HCT116 (cell line): ENCODE measurements around the gene PRMT9. TPM values are rescaled to one million over a fixed set of nuclear protein-coding genes. Genes with fewer than 3 reads are reported as not detected.

Experiments used
- ATAC-seq: fragments of 200-7000 bp; cut with Tn5 transposase; 2 replicates; pipeline ENCODE4 v1.9.1; 2020; ENCODE audit warnings: mild to moderate bottlenecking, moderate library complexity
- BruUV-seq: library from RNA; stranded (reverse); fragments of 400-500 nt; replicated peaks from 2 replicates; lab custom pipeline; 2021; lab: Mats Ljungman, UMichigan
- CTCF ChIA-PET: fragments of 300-600 bp; sonication (Branson Sonifier 250); formaldehyde crosslinking; loops from one replicate; lab custom pipeline; 2021; ENCODE audit warnings: antibody characterized with exemption; lab: Charles Lee
- POLR2A ChIA-PET: fragments of 300-600, 350-600 bp; sonication (Branson Sonifier 250); formaldehyde crosslinking; loops from one replicate; lab custom pipeline; 2021; ENCODE audit warnings: antibody characterized with exemption; lab: Charles Lee
- RAD21 ChIA-PET, 2 experiments: fragments of 300-600 bp; sonication (Branson Sonifier 250); formaldehyde crosslinking; loops; one replicate each; lab custom pipeline; 2023; ENCODE audit warnings: low total read pairs in 2 of 2; ENCODE audit not compliant: uncharacterized antibody in 2 of 2, unreplicated experiment in 2 of 2, low non-redundant PET in 1 of 2; lab: Charles Lee
- DNase-seq: peaks from one replicate; pipeline ENCODE4 v3.0.0-alpha.2; 2010; ENCODE audit warnings: low read depth, low spot score
- H2AFZ ChIP-seq: fragments of 200-600 bp; shearing (Covaris generic), sonication (generic); 2 replicates; pipeline ENCODE4 v1.6.1; 2017; ENCODE audit warnings: low read depth, mixed run types, mixed read lengths, antibody characterized with exemption, low read length; ENCODE audit not compliant: poor library complexity, severe bottlenecking
- H3K27ac ChIP-seq: 2 replicates; pipeline ENCODE4 v1.5.1; 2012; ENCODE audit warnings: low read depth, low read length
- H3K27me3 ChIP-seq: fragments of 200-600 bp; sonication (generic); 2 replicates; pipeline ENCODE4 v1.6.1; 2016; ENCODE audit warnings: mixed run types, low read length, mixed read lengths; ENCODE audit not compliant: insufficient read depth
- H3K36me3 ChIP-seq, 2 experiments: fragments of 200-500 bp in 1 of 2; fragments of 200-600 bp in 1 of 2; sonication (Bioruptor generic) in 1 of 2; sonication (generic) in 1 of 2; 2 replicates each; pipeline versions ENCODE4 v1.5.1 to v1.6.1; 2014 to 2016; ENCODE audit warnings: low read length in 2 of 2, inconsistent platforms in 1 of 2, mixed read lengths in 1 of 2, mixed run types in 1 of 2; ENCODE audit not compliant: insufficient read depth in 2 of 2, control insufficient read depth in 1 of 2
- H3K4me1 ChIP-seq, 2 experiments: fragments of 200-600 bp in 1 of 2; sonication (generic) in 1 of 2; 2 replicates each; pipeline versions ENCODE4 v1.5.1 to v1.6.1; 2012 to 2017; ENCODE audit warnings: low read length in 2 of 2, inconsistent platforms in 1 of 2, mild to moderate bottlenecking in 1 of 2, mixed read lengths in 1 of 2, mixed run types in 1 of 2, moderate library complexity in 1 of 2; ENCODE audit not compliant: insufficient read depth in 2 of 2, control insufficient read depth in 1 of 2
- H3K4me2 ChIP-seq: fragments of 200-600 bp; sonication (generic); 2 replicates; pipeline ENCODE4 v1.6.1; 2017; ENCODE audit warnings: mixed run types, low read length, mixed read lengths
- H3K4me3 ChIP-seq, 2 experiments: fragments of 200-600 bp in 1 of 2; sonication (generic) in 1 of 2; replicated peaks in 1 of 2; 2 replicates each; pipeline ENCODE4 v1.5.1; 2011 to 2016; ENCODE audit warnings: low read length in 2 of 2, control low read depth in 1 of 2, low read depth in 1 of 2, mild to moderate bottlenecking in 1 of 2, mixed read lengths in 1 of 2, mixed run types in 1 of 2
- H3K79me2 ChIP-seq: fragments of 200-600 bp; sonication (generic); 2 replicates; pipeline ENCODE4 v1.6.1; 2017; ENCODE audit warnings: mild to moderate bottlenecking, mixed run types, low read length, moderate library complexity, mixed read lengths; ENCODE audit not compliant: insufficient read depth
- H3K9ac ChIP-seq: fragments of 200-600 bp; sonication (generic); 2 replicates; pipeline ENCODE4 v1.6.1; 2016; ENCODE audit warnings: low read length, mixed read lengths
- H3K9me2 ChIP-seq: fragments of 200-600 bp; sonication (generic), shearing (Covaris generic); 2 replicates; pipeline ENCODE4 v1.6.1; 2017; ENCODE audit warnings: mixed run types, mild to moderate bottlenecking, moderate library complexity; ENCODE audit not compliant: insufficient read depth
- H3K9me3 ChIP-seq, 2 experiments: fragments of 200-500 bp in 1 of 2; fragments of 200-600 bp in 1 of 2; sonication (Bioruptor generic) in 1 of 2; sonication (generic) in 1 of 2; 2 replicates each; pipeline ENCODE4 v1.6.1; 2014 to 2017; ENCODE audit warnings: low read length in 2 of 2, mixed read lengths in 2 of 2, inconsistent platforms in 1 of 2, low read depth in 1 of 2, mild to moderate bottlenecking in 1 of 2, mixed run types in 1 of 2, moderate library complexity in 1 of 2; ENCODE audit not compliant: control insufficient read depth in 1 of 2, insufficient read depth in 1 of 2
- H4K20me1 ChIP-seq: fragments of 200-600 bp; sonication (generic), shearing (Covaris generic); 2 replicates; pipeline ENCODE4 v1.6.1; 2017; ENCODE audit warnings: mixed run types, mild to moderate bottlenecking, moderate library complexity; ENCODE audit not compliant: insufficient read depth
- CEBPB ChIP-seq: IDR thresholded peaks from 2 replicates; pipeline ENCODE4 v1.6.1; 2012; ENCODE audit warnings: low read depth
- CTCF ChIP-seq, 3 experiments: fragments of 200-600 bp in 1 of 3; sonication (generic) in 1 of 3; IDR thresholded peaks in 2 of 3; conservative IDR thresholded peaks in 1 of 3; 2 replicates each; pipeline ENCODE4 v1.5.1; 2012 to 2017; ENCODE audit warnings: low read depth in 2 of 3, low read length in 2 of 3, antibody characterized with exemption in 1 of 3, borderline replicate concordance in 1 of 3, control low read depth in 1 of 3, mild to moderate bottlenecking in 1 of 3, mixed read lengths in 1 of 3, mixed run types in 1 of 3, moderate library complexity in 1 of 3; ENCODE audit not compliant: insufficient read depth in 1 of 3
- EGR1 ChIP-seq: IDR thresholded peaks from 2 replicates; pipeline ENCODE4 v1.6.1; 2012; ENCODE audit warnings: low read depth
- EZH2 ChIP-seq: fragments of 200-600 bp; sonication (generic); IDR thresholded peaks from 2 replicates; pipeline ENCODE4 v1.6.1; 2017; ENCODE audit warnings: antibody characterized with exemption, mixed run types
- EZH2phosphoT487 ChIP-seq: fragments of 200-600 bp; IDR thresholded peaks from 2 replicates; pipeline ENCODE4 v1.6.1; 2018; ENCODE audit warnings: antibody characterized with exemption, borderline replicate concordance
- FOSL1 ChIP-seq: IDR thresholded peaks from 2 replicates; pipeline ENCODE4 v1.6.1; 2012; ENCODE audit warnings: low read depth
- MAX ChIP-seq: IDR thresholded peaks from 2 replicates; pipeline ENCODE4 v1.6.1; 2012
- SRF ChIP-seq: IDR thresholded peaks from 2 replicates; pipeline ENCODE4 v1.6.1; 2012; ENCODE audit warnings: low read depth
- TCF7L2 ChIP-seq: IDR thresholded peaks from 2 replicates; pipeline ENCODE4 v1.7.0; 2011; ENCODE audit warnings: borderline replicate concordance, inconsistent platforms; ENCODE audit not compliant: insufficient read depth, insufficient read length; ENCODE audit errors: extremely low read depth
- YY1 ChIP-seq: IDR thresholded peaks from 2 replicates; pipeline ENCODE4 v1.6.1; 2011; ENCODE audit warnings: low read length, low read depth, moderate library complexity, mild to moderate bottlenecking; ENCODE audit not compliant: insufficient replicate concordance; ENCODE audit errors: extremely low read depth
- ZBTB33 ChIP-seq: IDR thresholded peaks from 2 replicates; pipeline ENCODE4 v1.6.1; 2011; ENCODE audit warnings: mild to moderate bottlenecking, low read length, moderate library complexity; ENCODE audit not compliant: insufficient replicate concordance; ENCODE audit errors: extremely low read depth
- ZFX ChIP-seq: fragments of 450-650 bp; IDR thresholded peaks from 2 replicates; pipeline ENCODE4 v1.6.1; 2017
- ZNF274 ChIP-seq: fragments of 200-500 bp; sonication (Bioruptor generic); IDR thresholded peaks from 2 replicates; pipeline ENCODE4 v1.6.1; 2014; ENCODE audit warnings: mild to moderate bottlenecking, low read depth, low read length, inconsistent platforms
- intact Hi-C: fragments of 100-400 bp; cut with micrococcal nuclease; formaldehyde crosslinking; loops from 2 replicates; pipeline ENCODE4 v1.10.0; 2022
- total RNA-seq: library from RNA; stranded (reverse); gene quantifications from one replicate; pipeline ENCODE4 v1.2.1, GENCODE V29; 2021; ENCODE audit not compliant: unreplicated experiment

PRMT9 gene
- total RNA-seq, 1 experiment from 2014 or later, result 5.8 TPM

GRCh38 chr4:147639388-147639787 lies 44.6 kb downstream of the PRMT9 start:
- Histone ChIP-seq H3K27ac (no peak overlapping the region), H3K79me2 (peaks cover 9% of the 10 kb centered on the region; the same call in 1 of the 2 replicates), H4K20me1 (no peaks in the 10 kb centered on the region; the same call in 1 of the 2 replicates), H3K9ac (no peak overlapping the region), H3K4me1 (no peaks in the 10 kb centered on the region), H3K4me3 (no peak overlapping the region), H3K9me2 (no peaks in the 10 kb centered on the region), H3K9me3 (no peaks in the 10 kb centered on the region), H2AFZ (no peak overlapping the region), H3K4me2 (no peak overlapping the region), H3K27me3 (no peaks in the 10 kb centered on the region), H3K36me3 (peaks cover 18 to 19% of the 10 kb centered on the region in 2 experiments)
- ChIA-PET RAD21 (no interaction called here), POLR2A (no interaction called here), CTCF (no interaction called here)
- BruUV-seq, result no TSS peak
- DNase-seq (no peak), ATAC-seq (no peak)
- TF ChIP-seq CTCF (IDR thresholded peaks at IDR 0.05 in 2 of 3, conservative IDR thresholded peaks at IDR 0.05 in 1 of 3; ENCODE audit: borderline replicate concordance in 1 of 3, insufficient read depth in 1 of 3, low read depth in 2 of 3, low read length in 2 of 3), result no peak
- intact Hi-C loops, result no loop called here

- H3K9me2 ChIP-seq, result no peaks in the 10 kb centered on the region
- H4K20me1 ChIP-seq, result no peaks in the 10 kb centered on the region; the same call in 1 of the 2 replicates
- H3K4me3 ChIP-seq, result no peak overlapping the region
- ChIA-PET RAD21 (no interaction called here), POLR2A (no interaction called here), CTCF (no interaction called here)
- no peak for DNase-seq
- no peak for ATAC-seq
- intact Hi-C loops, result no loop called here
- H3K27me3 ChIP-seq, result no peaks in the 10 kb centered on the region
- H3K4me2 ChIP-seq, result no peak overlapping the region
- peaks cover 21% of the 10 kb centered on the region in 2 experiments for H3K36me3 ChIP-seq
- no peak overlapping the region for H3K27ac ChIP-seq
- no TSS peak for BruUV-seq
- H3K4me1 ChIP-seq, result no peaks in the 10 kb centered on the region
- no peak overlapping the region for H3K9ac ChIP-seq
- no peak overlapping the region for H2AFZ ChIP-seq
- H3K79me2 ChIP-seq, result 0 out of 2 replicates have a peak, but pooled peaks cover 8% of the 10 kb centered on the region
- H3K9me3 ChIP-seq, result no peaks in the 10 kb centered on the region
- TF ChIP-seq CTCF (IDR thresholded peaks at IDR 0.05 in 2 of 3, conservative IDR thresholded peaks at IDR 0.05 in 1 of 3; ENCODE audit: borderline replicate concordance in 1 of 3, insufficient read depth in 1 of 3, low read depth in 2 of 3, low read length in 2 of 3) (no peak), EGR1 (no peak), SRF (no peak), MAX (no peak), CEBPB (no peak), ZBTB33 (no peak), FOSL1 (no peak), EZH2phosphoT487 (no peak), TCF7L2 (no peak), ZFX (no peak), EZH2 (no peak), YY1 (no peak), ZNF274 (no peak)
Observed at GRCh38 chr4:147638942-147639341, 45.0 kb downstream of the PRMT9 start.
